LNCaP clone FGC (cell line): ENCODE data around the gene COL27A1.

Experiments used
- DNase-seq: peaks from one replicate; pipeline ENCODE4 v3.0.0-alpha.2; 2011; ENCODE audit warnings: low read depth
- H3K4me3 ChIP-seq: 2 replicates; pipeline ENCODE4 v1.5.1; 2011; ENCODE audit warnings: mild to moderate bottlenecking, low read depth, low read length, control low read depth
- CTCF ChIP-seq: IDR thresholded peaks from 2 replicates; pipeline ENCODE4 v1.5.1; 2012; ENCODE audit warnings: mild to moderate bottlenecking; ENCODE audit not compliant: control insufficient read depth, insufficient read depth; ENCODE audit errors: extremely low read depth

The COL27A1 gene

GRCh38 chr9:114169029-114169951 is 14.0 kb downstream of the COL27A1 start:
- no peak overlapping the region for H3K4me3 ChIP-seq
- no peak for TF ChIP-seq CTCF
- DNase-seq = no peak

- no peak for TF ChIP-seq CTCF
- DNase-seq = no peak
- no peak overlapping the region for H3K4me3 ChIP-seq
These were observed 14.8 kb downstream of the COL27A1 start for GRCh38 chr9:114169952-114170770.

GRCh38 chr9:114170771-114171461 is 15.6 kb downstream of the COL27A1 start:
- DNase-seq = no peak
- no peak for TF ChIP-seq CTCF
- no peak overlapping the region for H3K4me3 ChIP-seq

- DNase-seq = no peak
- no peak overlapping the region for H3K4me3 ChIP-seq
- no peak for TF ChIP-seq CTCF
These were observed 16.2 kb downstream of the COL27A1 start for GRCh38 chr9:114171500-114171899.

- H3K4me3 ChIP-seq = no peak overlapping the region
- no peak for DNase-seq
- no peak for TF ChIP-seq CTCF
These were observed 17.9 kb downstream of the COL27A1 start for GRCh38 chr9:114172981-114173833.

- H3K4me3 ChIP-seq = no peak overlapping the region
- DNase-seq = no peak
- TF ChIP-seq CTCF = no peak
These were observed 19.2 kb downstream of the COL27A1 start for GRCh38 chr9:114174557-114174875.
